MCF 10A (cell line): ENCODE results near the gene SLC16A9. TPM values are rescaled to one million over a fixed set of nuclear protein-coding genes. Genes with fewer than 3 reads are reported as not detected.
"Not testable (repeated sequence)": the region's sequence is repeated elsewhere in the genome, so short reads cannot be mapped to it uniquely, and the experiment has no call there.

ENCODE experiments used
- BruUV-seq: library from RNA; stranded (reverse); fragments of 400-500 nt; replicated peaks from 2 replicates; lab custom pipeline; 2021; lab: Mats Ljungman, UMichigan
- CTCF ChIA-PET: fragments of 300-600 bp; sonication (Branson Sonifier 250); formaldehyde crosslinking; extraction: SDS; loops from one replicate; lab custom pipeline; 2021; ENCODE audit warnings: antibody characterized with exemption, inconsistent platforms; lab: Yijun Ruan, JAX
- POLR2A ChIA-PET: fragments of 300-600, 350-650 bp; sonication (Branson Sonifier 250); formaldehyde crosslinking; extraction: SDS; loops from one replicate; lab custom pipeline; 2020; ENCODE audit warnings: antibody characterized with exemption, inconsistent platforms; lab: Yijun Ruan, JAX
- DNase-seq: peaks from one replicate; pipeline ENCODE4 v3.0.0-alpha.2; 2018; ENCODE audit not compliant: unreplicated experiment
- H3K27ac Mint-ChIP-seq: one replicate; pipeline ENCODE4 v1.8.0; 2022; ENCODE audit warnings: mild to moderate bottlenecking, low read depth, mixed read lengths; ENCODE audit not compliant: unreplicated experiment
- H3K27me3 Mint-ChIP-seq: one replicate; pipeline ENCODE4 v1.8.0; 2022; ENCODE audit warnings: mixed read lengths; ENCODE audit not compliant: insufficient read depth, unreplicated experiment
- H3K36me3 Mint-ChIP-seq: one replicate; pipeline ENCODE4 v1.8.0; 2022; ENCODE audit warnings: mild to moderate bottlenecking, moderate library complexity, mixed read lengths; ENCODE audit not compliant: insufficient read depth, unreplicated experiment
- H3K4me1 Mint-ChIP-seq: one replicate; pipeline ENCODE4 v1.8.0; 2022; ENCODE audit warnings: mixed read lengths; ENCODE audit not compliant: insufficient read depth, unreplicated experiment
- H3K4me3 Mint-ChIP-seq: one replicate; pipeline ENCODE4 v1.8.0; 2022; ENCODE audit warnings: mild to moderate bottlenecking, moderate library complexity, mixed read lengths; ENCODE audit not compliant: unreplicated experiment
- H3K9me3 Mint-ChIP-seq: one replicate; pipeline ENCODE4 v1.8.0; 2022; ENCODE audit warnings: mixed read lengths; ENCODE audit not compliant: unreplicated experiment
- CTCF ChIP-seq: fragments of 200-600 bp; IDR thresholded peaks from one replicate; pipeline ENCODE4 v1.8.0; 2022; ENCODE audit warnings: antibody characterized with exemption, mild to moderate bottlenecking; ENCODE audit not compliant: unreplicated experiment
- intact Hi-C: fragments of 100-400 bp; cut with micrococcal nuclease; formaldehyde crosslinking; loops from 2 replicates; pipeline ENCODE4 v1.14.1; 2022
- total RNA-seq: library from RNA; stranded (reverse); gene quantifications from 2 replicates; pipeline ENCODE4 v1.2.3, GENCODE V29; 2022

The SLC16A9 gene
- total RNA-seq, 1 experiment from 2014 or later: 0.84 TPM

DNA sequence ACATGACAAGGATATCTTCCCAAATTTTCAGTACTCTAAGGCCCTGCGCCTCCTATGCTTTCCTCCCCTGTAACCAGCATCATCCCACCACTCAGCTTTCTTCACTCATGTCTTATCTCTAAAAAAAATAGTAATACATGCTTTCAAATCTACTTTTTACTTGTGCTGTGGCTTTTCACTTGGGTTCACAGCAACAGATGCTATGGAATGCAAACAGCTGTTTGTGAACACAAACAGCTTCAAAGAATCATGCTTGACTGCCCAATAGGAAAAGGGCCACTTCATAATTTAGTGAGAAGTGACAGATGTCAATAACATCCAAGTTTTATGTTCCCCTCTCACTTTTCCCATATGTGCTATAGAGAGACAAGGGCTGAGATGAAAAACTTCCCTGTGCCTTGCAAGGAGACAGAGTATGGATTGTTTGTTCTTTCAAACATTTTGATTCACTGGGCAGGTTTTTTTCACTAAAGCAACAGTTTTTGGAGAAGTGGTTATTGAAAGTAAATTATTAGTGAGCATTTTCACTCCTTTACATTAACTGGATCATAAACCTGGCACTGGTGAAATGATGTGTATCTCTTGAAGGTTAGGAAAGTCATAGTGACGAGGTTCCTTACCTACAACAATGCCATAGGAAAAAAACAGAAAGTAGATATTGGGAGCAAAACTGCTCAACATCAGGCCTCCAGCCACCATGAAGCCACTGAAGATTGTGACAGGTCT is 37.3 kb downstream of the SLC16A9 start:
- TF ChIP-seq CTCF: no peak
- H3K36me3 Mint-ChIP-seq: no peaks in the 10 kb centered on the region
- POLR2A ChIA-PET: interaction anchor here (0.6 kb wide), 1 partner anchor 18 kb away, joined by 3 read pairs; no protein-coding TSS in a partner anchor

DNA sequence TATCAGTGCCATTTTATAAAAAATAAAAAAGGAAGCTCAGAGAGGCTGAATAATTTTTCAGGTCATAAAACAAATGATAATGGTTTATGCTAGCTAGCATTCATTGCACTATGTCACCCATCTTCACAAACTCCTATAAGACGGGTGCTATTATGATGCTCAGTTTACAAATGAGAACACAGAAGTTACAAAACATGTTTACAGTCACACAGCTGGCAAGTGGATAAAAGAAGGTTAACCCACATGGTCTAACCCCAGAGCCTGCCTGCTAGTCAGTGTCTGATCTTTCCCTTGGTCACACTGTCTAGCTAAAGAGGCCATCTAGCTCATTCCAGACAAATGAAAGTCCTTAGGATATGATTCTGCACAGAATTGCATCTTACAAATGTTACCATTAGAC is 39.4 kb downstream of the SLC16A9 start:
- TF ChIP-seq CTCF: no peak
- Mint-ChIP-seq H3K36me3 (no peaks in the 10 kb centered on the region), H3K4me1 (no peaks in the 10 kb centered on the region), H3K9me3 (peaks cover 5% of the 10 kb centered on the region), H3K4me3 (no peak overlapping the region), H3K27me3 (no peaks in the 10 kb centered on the region), H3K27ac (no peak overlapping the region)
- no peak for DNase-seq
- intact Hi-C loops: no loop called here
- BruUV-seq: no TSS peak
- ChIA-PET CTCF (interaction anchor here (0.6 to 1.0 kb wide), 7 partner anchors 42 to 798 kb away, joined by 3 read pairs; no protein-coding TSS in a partner anchor), POLR2A (interaction anchor here (0.8 to 1.5 kb wide), 2 partner anchors 14 to 103 kb away, joined by 4 to 6 read pairs; no protein-coding TSS in a partner anchor)

More for the DNA sequence above, 37.3 kb downstream of the SLC16A9 start:
- intact Hi-C loops: no loop called here
- BruUV-seq: no TSS peak
- H3K4me1 Mint-ChIP-seq: no peaks in the 10 kb centered on the region
- H3K27ac Mint-ChIP-seq: no peak overlapping the region
- CTCF ChIA-PET: interaction anchor here (0.7 to 1.0 kb wide), 4 partner anchors 37 to 159 kb away, joined by 3 to 4 read pairs (median 3); partner anchors contain the start of gene SLC16A9
- H3K9me3 Mint-ChIP-seq: peaks cover 5% of the 10 kb centered on the region
- H3K4me3 Mint-ChIP-seq: no peak overlapping the region
- no peaks in the 10 kb centered on the region for H3K27me3 Mint-ChIP-seq
- no peak for DNase-seq

GRCh38 chr10:59668096-59668495 is 41.6 kb downstream of the SLC16A9 start:
- H3K9me3 Mint-ChIP-seq: peaks cover 5% of the 10 kb centered on the region
- CTCF ChIA-PET: no interaction called here
- no peak overlapping the region for H3K4me3 Mint-ChIP-seq
- BruUV-seq: no TSS peak
- DNase-seq: no peak
- no peaks in the 10 kb centered on the region for H3K36me3 Mint-ChIP-seq
- H3K4me1 Mint-ChIP-seq: no peaks in the 10 kb centered on the region
- TF ChIP-seq CTCF: no peak
- POLR2A ChIA-PET: no interaction called here
- no peaks in the 10 kb centered on the region for H3K27me3 Mint-ChIP-seq
- H3K27ac Mint-ChIP-seq: no peak overlapping the region
- intact Hi-C loops: no loop called here

GRCh38 chr10:59666310-59666709 is 43.3 kb downstream of the SLC16A9 start:
- H3K4me3 Mint-ChIP-seq: no peak overlapping the region
- H3K27ac Mint-ChIP-seq: no peak overlapping the region
- no peak for TF ChIP-seq CTCF
- no TSS peak for BruUV-seq
- ChIA-PET POLR2A (no interaction called here), CTCF (no interaction called here)
- intact Hi-C loops: no loop called here
- no peaks in the 10 kb centered on the region for H3K27me3 Mint-ChIP-seq
- DNase-seq: no peak
- H3K9me3 Mint-ChIP-seq: peaks cover 5% of the 10 kb centered on the region
- no peaks in the 10 kb centered on the region for H3K4me1 Mint-ChIP-seq
- H3K36me3 Mint-ChIP-seq: no peaks in the 10 kb centered on the region

DNA sequence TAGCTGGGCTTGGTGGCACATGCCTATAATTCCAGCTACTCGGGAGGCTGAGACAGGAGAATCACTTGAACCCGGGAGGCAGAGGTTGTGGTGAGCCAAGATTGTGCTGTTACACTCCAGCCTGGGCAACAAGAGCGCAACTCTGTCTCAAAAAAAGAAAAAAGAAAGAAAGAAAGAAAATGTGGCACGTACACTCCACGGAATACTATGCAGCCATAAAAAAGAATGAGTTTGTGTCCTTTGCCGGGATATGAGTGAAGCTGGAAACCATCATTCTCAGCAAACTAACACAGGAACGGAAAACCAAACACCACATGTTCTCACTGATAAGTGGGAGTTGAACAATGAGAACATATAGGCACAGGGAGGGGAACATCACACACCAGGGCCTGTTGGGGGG is 46.4 kb downstream of the SLC16A9 start:
- H3K36me3 Mint-ChIP-seq, CTCF ChIA-PET, H3K4me1 Mint-ChIP-seq: not testable (repeated sequence)

More for the DNA sequence above, 46.4 kb downstream of the SLC16A9 start:
- H3K27ac Mint-ChIP-seq, BruUV-seq, H3K4me3 Mint-ChIP-seq, H3K27me3 Mint-ChIP-seq, intact Hi-C loops, DNase-seq: not testable (repeated sequence)
- POLR2A ChIA-PET: interaction anchor here (1.0 kb wide), 1 partner anchor 9 kb away, joined by 3 read pairs; no protein-coding TSS in a partner anchor
- H3K9me3 Mint-ChIP-seq: peaks cover 16% of the 10 kb centered on the region
